GM21786 (cell line): ENCODE data around the gene CHRM1.
"Not testable (repeated sequence)": the region's sequence is repeated elsewhere in the genome, so short reads cannot be mapped to it uniquely, and the experiment has no call there.

Source experiments
- ATAC-seq: cut with Tn5 transposase; IDR thresholded peaks from one replicate; pipeline ENCODE4 v1.9.1; 2021; ENCODE audit not compliant: unreplicated experiment

Gene CHRM1

DNA sequence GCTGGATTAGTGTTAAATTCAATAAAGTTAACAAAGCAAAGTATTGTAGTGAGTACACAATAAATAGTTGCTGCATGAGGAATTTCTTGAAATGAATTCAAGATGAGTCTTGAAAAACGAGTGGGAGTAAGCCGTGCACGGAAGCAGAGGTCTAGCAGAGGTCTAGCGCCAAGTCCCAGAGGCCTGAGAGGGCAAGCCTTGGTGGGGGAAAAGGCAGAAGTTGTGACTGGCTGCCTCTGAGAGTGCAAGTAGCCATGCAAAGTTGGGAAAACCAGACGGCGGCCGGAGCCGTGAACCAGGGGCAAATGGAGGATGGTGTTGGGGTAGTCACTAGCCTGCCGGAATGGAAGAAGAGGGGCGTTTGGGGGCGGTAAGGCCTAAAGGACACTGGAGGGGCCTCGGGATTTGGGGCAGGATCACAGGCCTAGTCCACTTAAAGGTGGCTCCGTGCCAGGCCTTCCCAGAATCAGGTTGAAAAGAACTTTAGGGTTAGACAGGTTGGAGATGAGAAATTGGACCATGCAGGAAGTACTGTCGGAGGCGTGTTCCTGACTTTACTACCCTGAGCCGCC lies 40.8 kb downstream of the CHRM1 start:
- peak; percentile 13 for ATAC-seq

DNA sequence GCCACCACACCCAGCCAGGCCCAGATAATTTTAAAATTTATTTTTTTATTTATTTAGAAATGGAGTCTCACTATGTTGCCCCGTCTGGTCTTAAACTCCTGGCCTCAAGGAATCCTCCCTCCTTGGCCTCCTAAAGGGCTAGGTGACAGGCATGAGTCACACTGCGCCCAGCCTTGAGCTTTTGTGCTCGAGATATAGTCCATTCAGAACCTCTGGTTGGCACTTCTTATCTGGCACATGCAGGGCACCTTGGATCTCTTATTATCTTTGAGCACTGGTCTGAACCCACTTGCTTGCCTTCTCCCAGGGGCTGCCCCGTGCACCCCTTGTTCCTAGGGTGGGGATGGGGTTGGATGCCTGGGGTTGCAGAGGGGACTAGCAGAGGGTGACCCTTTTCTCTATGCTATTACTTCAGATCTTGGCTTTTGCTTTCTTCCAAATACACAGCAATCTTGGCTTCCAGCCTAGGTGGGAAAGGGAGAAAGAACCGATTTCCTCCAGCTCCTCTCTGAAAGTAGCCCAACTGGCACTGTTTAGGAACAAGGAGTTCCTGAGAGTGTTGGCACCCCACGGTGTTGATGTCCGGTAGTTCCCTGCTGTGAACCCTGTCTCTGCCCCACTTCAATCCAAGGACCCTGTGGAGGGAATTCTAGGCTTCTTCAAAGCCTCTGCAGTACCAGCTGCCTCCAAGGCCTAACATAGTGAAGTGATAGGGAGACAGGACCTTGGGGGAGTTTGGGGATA lies 41.8 kb downstream of the CHRM1 start:
- ATAC-seq = no peak

DNA sequence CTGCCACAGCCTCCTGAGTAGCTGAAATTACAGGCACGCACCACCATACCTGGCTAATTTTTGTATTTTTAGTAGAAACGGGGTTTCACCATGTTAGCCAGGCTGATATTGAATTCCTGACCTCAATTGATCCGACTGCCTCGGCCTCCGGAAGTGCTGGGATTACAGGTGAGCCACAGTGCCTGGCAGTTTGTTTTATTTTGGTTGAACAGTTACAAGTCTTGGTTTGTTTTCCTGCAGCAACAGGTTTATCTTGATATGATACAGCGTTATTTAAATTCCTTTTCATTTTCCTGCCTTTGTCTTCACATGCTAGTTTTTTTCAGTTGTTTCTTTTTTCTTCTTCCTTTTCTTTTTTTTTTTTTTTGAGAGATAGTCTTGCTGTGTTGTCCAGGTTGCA lies 44.5 kb downstream of the CHRM1 start:
- ATAC-seq = no peak

DNA sequence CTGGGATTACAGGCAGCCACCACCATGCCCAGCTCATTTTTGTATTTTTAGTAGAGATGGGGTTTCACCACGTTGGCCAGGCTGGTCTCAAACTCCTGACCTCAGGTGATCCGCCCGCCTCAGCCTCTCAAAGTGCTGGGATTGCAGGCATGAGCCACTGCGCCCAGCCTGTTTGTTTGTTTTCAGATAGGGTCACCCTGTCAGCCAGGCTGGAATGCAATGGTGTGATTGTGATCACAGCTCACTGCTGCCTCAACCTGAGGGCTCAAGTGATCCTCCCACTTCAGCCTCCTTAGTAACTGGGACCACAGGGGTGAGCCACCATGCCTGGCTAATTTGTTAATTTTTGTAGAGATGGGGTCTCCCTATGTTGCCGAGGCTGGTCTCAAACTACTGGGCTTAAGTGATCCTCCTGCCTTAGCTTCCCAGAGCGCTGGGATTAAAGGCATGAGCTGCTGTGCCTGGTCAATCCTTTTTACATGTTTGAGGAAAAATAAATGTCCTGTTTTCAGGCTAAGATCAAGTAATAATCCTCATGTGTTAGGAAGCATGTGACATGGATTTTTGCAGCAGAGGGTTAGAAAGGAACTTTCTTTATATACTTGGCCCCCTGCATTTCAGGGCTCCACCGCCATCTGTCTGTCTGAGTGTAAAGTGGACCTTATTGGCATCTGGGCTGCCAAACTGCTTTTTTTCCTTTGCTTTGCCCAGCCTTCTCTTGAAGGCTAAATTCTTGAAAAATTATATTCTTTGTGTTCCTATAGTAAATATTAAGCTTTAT lies 45.3 kb downstream of the CHRM1 start:
- ATAC-seq = no peak

DNA sequence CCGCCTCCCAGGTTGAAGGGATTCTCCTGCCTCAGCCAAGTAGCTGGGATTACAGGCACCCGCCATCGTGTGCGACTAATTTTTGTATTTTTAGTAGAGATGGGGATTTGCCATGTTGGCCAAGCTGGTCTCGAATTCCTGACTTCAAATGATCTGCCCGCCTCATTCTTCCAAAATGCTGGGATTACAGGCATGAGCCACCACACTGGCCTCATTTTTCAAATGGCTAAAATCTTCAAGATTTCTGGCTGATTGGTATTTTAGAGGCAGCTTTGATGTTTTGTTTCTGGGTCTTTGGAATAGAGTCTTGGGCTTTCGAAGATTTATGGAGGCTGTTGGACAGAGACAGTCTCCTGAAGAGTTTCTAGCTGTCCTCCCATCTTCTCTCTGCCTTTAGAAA lies 46.3 kb downstream of the CHRM1 start:
- ATAC-seq = no peak

DNA sequence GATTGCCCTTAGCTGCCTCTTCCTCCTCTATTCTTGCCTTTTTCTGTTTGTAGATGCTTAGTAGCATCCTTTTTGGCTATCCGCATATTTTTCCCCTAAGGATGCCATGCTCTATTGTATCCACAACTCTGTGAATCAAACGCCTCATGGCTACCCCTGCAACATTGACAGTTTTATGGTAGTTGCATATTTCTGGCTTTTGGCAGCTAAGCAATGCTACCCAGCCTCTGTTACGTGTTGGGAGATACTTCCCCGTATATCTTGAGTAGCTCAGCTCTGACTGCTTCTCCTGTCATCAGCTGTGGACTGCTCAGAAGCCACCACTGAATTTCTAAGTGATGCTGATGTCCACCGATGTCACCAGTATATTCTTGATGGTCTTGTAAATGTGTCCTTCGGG lies 55.5 kb downstream of the CHRM1 start:
- no peak for ATAC-seq

DNA sequence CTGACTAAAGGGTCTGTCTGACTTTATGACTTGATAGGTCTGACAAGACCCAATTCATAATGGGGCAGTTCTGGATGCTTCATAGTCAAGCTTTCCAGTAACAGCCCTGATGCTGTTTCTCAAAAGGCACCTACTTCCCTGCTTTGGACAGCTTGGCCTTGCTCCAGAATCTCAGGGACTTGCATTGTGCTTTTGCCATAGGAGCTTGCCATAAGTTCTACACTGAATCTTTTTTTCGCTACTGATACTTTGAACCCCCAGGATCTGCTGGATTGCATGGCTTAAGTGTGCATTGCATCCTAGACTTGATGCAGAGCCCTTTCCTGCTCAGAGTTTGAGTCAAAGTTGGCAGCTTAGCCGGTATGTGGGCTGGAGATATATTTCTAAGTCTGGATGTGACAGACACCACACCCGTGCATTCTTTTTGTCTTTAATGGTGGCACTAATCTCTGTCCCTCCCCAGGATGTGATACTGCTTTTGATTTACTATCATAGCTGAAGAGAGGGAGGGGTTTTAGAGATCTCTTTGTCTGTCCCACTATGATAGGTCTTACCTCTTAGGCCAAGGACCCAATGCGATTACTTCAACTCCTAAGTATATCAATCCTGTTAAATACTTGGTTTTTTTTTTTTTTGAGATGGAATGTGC lies 57.4 kb downstream of the CHRM1 start:
- no peak for ATAC-seq

DNA sequence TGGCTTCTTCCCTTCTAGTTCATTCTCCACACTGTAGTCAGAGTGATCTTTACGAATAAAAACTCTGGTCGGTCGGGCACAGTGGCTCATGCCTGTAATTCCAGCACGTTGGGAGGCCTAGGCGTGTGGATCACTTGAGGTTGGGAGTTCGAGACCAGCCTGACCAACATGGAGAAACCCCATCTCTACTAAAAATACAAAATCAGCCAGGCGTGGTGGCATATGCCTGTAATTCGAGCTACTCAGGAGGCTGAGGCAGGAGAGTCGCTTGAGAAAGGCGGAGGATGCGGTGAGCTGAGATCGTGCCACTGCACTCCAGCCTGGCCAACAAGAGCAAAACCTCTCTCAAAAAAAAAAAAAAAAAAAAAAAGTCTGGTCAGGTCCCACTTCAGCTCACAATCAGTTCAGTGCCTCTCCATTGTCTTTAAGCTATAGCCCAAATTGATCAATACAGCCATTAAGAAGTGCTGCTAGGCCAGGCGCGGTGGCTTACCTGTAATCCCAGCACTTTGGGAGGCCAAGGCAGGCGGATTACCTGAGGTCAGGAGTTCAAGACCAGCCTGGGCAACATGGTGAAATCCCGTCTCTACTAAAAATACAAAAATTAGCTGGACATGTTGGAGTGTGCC lies 59.5 kb downstream of the CHRM1 start:
- ATAC-seq = not testable (repeated sequence)

DNA sequence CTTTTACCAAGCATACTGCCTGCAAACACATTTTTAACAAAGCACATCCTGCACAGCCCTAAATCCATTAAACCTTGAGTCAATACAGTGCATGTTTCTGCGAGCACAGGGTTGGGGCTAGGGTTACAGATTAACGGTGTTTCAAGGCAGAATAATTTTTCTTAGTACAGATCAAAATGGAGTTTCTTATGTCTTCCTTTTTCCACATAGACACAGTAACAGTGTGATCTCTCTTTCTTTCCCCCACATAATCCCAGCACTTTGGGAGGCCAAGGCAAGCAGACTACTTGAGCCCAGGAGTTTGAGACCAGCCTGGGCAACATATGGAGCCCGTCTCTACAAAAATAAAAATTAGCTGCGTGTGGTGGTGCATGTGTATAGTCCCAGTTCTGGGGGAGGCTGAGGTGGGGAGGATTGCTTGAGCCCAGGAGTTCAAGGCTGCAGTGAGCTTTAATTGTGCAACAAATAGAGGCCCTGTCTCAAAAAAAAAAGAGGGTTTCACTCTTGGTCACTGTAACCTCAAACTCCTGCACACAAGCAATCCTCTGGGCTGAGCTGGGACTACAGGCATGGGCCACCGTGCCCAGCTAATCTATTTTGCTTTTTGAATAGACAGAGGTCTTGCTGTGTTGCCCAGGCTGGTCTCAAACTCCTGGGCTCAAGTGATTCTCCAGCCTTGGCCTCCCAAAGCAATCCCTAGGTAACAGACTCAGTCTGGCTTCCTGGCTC lies 60.2 kb downstream of the CHRM1 start:
- peak; percentile 42 for ATAC-seq

DNA sequence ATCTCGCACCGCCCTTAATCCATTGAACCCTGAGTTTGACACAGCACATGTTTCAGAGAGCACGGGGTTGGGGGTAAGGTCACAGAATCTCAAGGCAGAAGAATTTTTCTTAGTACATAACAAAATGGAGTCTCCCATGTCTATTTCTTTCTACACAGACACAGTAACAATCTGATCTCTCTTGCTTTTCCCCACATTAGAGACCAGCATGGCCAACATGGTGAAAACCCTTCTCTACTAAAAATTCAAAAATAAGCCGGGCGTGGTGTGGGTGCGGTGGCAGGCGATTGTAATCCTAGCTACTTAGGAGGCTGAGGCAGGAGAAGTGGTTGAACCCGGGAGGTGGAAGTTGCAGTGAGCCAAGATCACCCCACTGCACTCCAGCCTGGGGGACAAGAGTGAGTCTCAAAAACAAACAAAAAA lies 61.9 kb downstream of the CHRM1 start:
- not testable (repeated sequence) for ATAC-seq
